GM19351 (cell line): ENCODE measurements around the gene ANXA5.

Experiments used
- ATAC-seq: cut with Tn5 transposase; IDR thresholded peaks from one replicate; pipeline ENCODE4 v1.9.1; 2021; ENCODE audit warnings: mild to moderate bottlenecking, moderate library complexity; ENCODE audit not compliant: unreplicated experiment

The ANXA5 gene

GRCh38 chr4:121650741-121651140 is 46.0 kb downstream of the ANXA5 start:
- ATAC-seq, result no peak

- ATAC-seq, result no peak
These were observed 48.3 kb downstream of the ANXA5 start for GRCh38 chr4:121648516-121648915.

GRCh38 chr4:121642876-121643585 is 53.7 kb downstream of the ANXA5 start:
- ATAC-seq, result no peak

GRCh38 chr4:121642292-121642691 is 54.5 kb downstream of the ANXA5 start:
- ATAC-seq, result no peak

- ATAC-seq, result no peak
These were observed 63.1 kb downstream of the ANXA5 start for GRCh38 chr4:121633653-121634052.

GRCh38 chr4:121632636-121633035 is 64.1 kb downstream of the ANXA5 start:
- no peak for ATAC-seq
